Activated effector memory CD4-positive, alpha-beta T cell treated with Interleukin-2 at 50 U/mL for 16 hours (primary cell): ENCODE results near the gene NMNAT1.
"Not testable (repeated sequence)": the region's sequence is repeated elsewhere in the genome, so short reads cannot be mapped to it uniquely, and the experiment has no call there.

Experiments used
- DNase-seq: peaks from one replicate; pipeline ENCODE4 v3.0.0-alpha.2; 2020

The NMNAT1 gene

DNA sequence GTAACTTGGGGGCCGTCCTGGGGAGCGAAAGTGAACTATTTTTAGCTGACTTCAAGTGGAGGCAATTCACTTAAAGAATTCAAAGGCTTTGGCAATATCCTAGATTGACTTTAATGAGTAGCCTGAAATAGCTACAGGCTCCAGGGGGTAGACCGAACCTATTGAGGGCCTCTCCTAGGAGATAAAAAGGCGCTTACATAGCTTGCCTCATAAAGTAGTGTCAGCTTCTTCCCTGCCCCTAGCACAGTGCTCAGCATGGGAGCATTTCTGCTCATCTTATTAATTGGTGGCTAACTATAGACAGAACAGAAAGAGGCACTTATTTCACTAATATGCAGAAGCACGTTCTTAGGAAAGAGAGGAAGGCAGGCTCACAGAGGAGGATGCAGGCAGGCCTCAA is 20.9 kb upstream of the NMNAT1 start:
- no peak for DNase-seq

DNA sequence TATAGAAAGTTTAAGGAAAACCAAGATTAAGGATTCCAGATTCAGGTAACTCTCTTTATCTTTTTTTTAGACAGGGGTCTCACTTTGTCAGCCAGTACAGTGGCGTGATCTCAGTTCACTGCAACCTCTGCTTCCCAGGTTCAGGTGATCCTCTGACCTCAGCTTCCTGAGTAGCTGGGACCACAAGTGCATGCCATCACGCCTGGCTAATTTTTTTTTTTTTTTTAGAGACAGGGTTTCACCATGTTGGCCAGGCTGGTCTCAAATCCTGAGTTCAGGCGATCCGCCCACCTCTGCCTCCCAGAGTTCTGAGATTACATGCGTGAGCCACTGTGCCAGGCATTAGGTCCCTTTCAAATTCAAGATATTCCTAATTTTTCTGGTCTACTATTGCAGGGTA is 16.0 kb upstream of the NMNAT1 start:
- DNase-seq, result no peak

DNA sequence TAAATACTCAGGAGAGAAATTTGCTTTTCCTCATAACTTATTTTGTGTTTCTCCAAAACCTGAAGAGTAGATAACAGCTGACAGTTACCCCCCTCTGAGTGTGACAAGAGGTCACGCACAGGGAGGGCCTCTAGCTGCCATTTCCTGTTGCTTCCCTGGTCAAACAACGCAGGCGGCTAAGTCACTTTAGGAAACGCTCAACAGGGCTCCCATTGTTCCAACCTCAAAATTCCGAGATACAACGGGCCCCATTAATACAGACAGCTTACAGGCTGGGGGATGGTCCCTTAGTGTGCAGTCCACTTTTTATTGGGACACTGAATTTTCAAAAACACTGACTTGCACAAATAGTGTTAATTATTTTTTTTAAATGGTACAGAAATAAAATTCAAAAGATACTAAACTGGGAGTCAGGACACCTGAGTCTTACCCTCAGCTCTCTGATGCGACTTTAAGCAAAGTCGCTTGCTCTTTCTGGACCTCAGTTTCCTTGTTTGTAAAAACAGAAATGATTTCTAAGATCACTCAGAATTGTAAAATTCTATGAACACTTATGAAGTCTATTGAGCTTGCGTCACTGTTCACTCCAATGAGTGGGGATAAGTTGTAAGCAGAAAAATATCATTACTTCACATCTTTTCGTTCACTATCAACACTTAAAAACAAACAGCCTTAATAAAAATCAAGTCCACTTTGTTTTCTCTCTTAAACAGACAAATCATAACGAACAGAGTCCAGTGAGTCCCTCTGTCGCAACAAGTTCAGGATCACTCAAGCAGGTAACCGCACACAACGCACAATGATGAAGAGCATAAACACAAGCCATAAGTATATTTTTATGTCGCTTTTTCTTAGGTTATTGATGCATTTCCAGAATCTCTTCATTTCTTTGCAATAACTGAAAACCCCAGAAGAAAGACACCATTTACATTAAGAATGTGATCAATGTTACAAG is 13.6 kb upstream of the NMNAT1 start:
- no peak for DNase-seq

- DNase-seq, result no peak
These were observed 806 bp upstream of the NMNAT1 start for GRCh38 chr1:9942399-9942938.

- no peak for DNase-seq
These were observed 3.0 kb downstream of the NMNAT1 start for GRCh38 chr1:9946315-9946714.

DNA sequence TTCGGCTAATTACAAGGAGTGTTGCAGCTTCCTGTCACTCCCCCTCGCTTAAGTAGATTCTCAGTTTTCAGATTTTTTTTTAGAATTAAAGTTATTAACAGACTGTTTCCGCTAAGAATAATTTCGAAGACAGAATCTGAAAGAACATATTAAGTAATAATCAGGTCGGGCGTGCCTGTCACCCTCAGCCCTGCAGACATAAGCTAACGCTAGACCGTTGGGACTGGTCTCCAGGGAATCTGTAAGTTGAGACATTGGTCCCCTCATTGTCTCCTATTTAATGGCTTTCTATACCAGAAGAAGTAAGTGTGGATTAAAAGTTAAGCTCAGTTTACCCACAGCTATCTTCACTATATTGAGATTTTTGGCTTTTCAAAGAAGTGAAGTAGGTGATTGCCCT is 14.5 kb downstream of the NMNAT1 start:
- no peak for DNase-seq

- DNase-seq, result no peak
These were observed 16.7 kb downstream of the NMNAT1 start for GRCh38 chr1:9960011-9960410.

DNA sequence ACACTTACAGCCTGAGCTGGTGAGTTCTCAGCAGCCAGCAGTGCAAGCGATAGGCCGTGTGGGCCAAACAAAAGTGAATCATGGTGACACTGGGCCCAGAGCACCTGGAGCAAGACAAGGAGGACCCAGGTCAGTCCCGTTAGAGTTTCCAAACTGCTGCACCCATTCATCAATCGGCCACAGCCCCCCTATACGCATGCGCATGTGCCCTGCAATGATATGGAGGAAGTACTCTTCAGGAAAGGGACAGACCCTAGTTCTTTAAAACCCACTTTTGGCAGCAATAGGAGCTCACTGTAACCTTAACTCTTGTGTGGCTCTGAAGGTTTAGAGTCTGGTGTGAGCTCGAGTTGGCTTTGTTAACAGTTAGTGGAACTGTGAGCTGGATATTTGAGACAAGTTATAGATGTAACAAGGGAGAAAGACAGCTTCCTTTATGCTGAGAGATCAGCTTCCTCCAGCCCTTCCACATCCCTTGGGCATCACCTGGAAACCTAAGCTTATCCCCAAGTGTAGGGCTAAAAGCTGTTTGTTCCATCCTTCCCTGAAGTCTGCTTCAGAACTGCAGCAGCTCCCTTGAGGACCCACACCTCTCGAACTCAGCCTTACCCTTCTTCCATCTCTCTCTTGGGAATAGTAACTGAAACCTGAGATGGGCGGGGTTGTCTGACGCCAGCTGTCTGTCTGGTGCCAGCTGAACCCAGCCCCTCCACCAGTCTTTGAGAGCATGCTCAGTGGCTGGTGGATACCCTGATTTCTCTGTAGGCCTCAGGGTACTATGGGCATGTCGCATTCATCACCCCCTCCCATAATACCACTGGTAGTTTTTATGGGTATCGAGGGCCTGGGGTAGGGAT is 17.7 kb downstream of the NMNAT1 start:
- no peak for DNase-seq

- DNase-seq, result no peak
These were observed 41.0 kb downstream of the NMNAT1 start for GRCh38 chr1:9984253-9984652.

- DNase-seq, result no peak
These were observed 41.7 kb downstream of the NMNAT1 start for GRCh38 chr1:9985001-9985400.

GRCh38 chr1:9989773-9990172 is 46.5 kb downstream of the NMNAT1 start:
- DNase-seq, result no peak

DNA sequence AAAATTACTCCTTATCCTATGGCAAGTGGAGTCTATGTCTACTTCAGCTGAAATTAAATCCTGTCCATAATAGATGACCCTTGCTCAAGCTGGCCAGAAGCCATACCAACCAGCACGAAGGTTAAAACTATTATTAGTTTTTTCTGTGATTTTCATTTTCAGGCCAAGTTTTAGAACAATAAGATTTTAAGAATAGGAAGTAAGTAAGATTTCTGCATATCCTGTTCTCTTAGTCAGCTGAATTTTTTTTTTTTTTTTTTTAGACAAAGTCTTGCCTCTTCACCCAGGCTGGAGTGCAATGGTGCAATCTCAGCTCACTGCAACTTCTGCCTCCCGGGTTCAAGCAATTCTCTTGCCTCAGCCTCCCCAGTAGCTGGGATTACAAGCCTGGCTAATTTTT is 47.7 kb downstream of the NMNAT1 start:
- no peak for DNase-seq

DNA sequence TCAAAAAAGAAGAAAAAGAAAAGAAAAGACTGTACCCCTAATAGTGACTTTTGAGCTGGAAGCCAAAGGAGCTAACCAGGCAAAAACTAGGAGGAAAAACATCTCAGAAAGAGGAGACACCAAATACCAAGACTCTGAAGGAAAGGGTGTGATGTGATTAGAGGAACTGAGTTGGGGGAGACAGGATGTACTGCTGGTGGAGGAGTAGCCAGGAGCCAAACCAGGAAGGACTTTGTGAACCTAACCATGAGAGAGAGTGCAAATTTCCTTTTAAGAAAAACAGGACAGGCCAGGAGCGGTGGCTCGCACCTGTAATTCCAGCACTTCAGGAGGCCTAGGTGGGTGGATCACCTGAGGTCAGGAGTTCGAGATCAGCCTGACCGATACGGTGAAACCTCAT is 49.6 kb downstream of the NMNAT1 start:
- no peak for DNase-seq

GRCh38 chr1:9993561-9994075 is 50.3 kb downstream of the NMNAT1 start:
- DNase-seq, result no peak

DNA sequence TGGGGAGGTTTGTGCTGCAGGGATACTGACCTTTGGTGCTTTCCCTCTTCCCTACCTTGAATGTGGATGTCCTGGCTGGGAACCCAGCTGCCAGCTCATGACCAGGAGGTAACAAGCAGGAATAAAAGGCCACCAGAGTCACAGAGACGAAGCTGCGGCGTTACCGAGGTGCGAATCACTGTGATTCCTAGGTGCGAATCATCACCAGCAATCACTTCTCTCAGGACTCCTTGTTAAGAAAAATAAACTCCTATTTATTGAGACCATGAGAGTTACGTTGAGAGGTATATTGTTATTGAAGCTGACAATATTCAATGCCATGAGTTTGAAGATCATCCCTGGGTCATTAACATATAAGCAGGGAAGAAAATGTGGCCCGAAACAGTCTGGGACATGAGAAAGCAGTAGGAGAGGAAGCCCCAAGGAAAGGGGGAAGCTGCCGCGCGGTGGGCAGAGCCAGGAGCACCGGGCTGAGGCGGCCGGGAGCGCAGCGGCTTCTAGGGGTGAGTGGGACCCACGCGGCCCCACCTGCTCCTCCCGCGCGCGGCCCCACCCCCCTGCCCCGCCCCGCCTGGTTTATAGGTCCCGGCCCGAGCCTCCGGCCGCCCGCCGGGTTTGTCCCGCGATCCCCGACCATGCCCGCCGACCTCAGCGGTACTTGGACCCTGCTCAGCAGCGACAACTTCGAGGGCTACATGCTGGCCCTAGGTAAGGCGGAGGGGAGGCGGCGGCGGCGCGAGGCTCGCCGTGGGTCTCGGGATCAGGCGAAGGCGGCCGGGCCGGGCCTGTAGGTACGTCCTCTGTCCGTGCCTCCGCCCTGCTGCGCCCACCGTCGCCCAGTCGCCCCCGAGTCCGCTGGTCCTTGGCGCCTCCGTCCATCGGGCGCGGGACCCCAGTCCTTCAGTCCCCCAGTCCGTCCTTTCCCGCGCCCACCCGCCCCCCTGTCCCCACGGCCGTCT is 53.6 kb downstream of the NMNAT1 start, which contains the start of gene RBP7:
Gene RBP7, plus strand, starts transcription at position 605 of the 959 bp plus-strand sequence. Its CDS starts 31 bp downstream, at position 636.
- no peak for DNase-seq

DNA sequence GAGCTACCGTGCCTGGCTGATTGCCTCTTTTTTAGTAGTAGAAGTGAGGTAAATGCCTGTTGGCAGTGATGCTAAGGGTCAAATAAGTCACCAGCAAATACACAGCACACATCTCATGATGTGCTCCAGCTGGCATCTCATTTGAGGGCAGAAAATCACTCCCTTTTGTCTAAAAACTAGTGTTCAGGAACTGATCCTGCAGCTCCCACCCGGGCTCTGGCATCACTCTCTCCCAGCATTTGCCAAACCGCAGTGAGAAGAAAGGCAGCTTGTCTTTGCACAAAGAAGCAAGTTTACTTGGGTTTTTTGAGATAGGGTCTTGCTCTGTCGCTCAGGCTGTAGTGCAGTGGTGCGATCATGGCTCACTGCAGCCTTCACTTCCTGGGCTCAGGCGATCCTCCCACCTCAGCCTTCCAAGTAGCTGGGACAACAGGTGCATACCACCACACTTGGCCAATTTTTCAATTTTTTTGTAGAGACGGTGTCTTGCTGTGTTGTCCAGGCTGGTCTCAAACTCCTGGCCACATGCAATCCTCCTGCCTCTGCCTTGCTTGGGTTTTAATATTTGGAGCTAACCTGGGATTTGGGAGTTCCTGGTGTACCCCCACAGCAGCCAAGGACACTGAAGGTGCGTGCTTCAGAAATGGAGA is 57.9 kb downstream of the NMNAT1 start:
- no peak for DNase-seq

GRCh38 chr1:10005248-10005647 is 62.0 kb downstream of the NMNAT1 start:
- DNase-seq, result not testable (repeated sequence)

GRCh38 chr1:10007169-10007568 is 63.9 kb downstream of the NMNAT1 start:
- no peak for DNase-seq

DNA sequence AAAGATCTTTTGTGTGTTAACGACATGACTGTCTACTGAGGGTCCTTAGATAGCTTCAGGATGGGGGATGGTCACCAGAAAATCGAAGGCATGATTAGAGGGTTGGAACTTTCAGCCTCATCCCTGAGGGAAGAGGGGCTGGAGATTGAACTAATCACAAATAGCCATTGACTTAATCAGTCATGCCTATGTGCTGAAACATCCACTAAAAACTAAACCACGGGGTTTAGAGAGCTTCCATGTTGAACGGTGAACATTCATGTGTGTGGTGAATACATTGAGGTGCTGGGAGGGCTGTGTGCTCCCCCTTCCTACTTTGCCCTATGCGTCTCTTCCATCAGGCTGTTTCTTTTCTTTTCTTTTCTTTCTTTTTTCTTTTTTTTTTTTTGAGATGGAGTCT is 70.7 kb downstream of the NMNAT1 start:
- DNase-seq, result no peak

DNA sequence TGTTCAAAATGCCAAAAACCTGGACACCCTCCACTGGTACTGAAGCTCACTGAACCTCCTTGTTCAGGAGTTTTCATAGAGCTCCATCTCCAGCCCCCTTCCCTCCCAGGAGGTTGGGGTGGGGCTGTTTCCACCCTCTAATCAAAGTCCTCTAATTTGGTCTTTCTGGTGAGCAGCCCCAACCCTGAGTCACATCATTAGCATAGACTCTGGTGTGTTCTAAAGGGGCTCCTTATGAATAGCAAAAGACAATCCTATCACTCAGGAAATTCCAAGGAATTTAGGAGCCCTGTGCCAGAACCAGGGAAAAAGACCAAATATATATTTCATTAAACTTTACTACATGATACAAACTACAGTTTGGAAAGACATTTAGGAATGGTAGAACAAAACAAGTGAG is 76.3 kb downstream of the NMNAT1 start:
- no peak for DNase-seq

GRCh38 chr1:10020086-10020485 is 76.8 kb downstream of the NMNAT1 start:
- DNase-seq, result no peak
